ENCODE results near the gene KRT5.

KRT5 gene

GRCh38 chr12:52519826-52520662 is at the start of gene KRT5:
TSS of gene KRT5 (minus strand) at chr12:52520394. CDS start at chr12:52520296, 98 bp downstream.
- no peak for DNase-seq (ENCODE audit: low spot score)

DNA sequence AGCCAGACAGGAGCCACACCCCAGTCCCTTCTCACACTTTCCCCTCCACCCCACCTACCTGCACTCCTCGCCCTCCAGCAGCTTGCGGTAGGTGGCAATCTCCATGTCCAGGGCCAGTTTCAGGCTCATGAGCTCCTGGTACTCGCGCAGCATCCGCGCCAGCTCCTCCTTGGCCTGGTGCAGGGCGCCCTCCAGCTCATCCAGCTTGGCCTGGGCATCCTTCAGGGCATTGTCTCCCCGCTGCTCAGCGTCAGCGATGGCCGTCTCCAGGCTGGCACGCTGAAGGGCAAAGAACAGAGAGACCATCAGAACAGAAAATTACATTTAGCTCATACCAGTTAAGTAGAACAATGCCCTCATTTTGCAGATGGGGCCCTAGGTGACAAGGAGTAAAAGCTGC is 47.9 kb upstream of the KRT5 start:
- no peak for DNase-seq (ENCODE audit: low spot score)

DNA sequence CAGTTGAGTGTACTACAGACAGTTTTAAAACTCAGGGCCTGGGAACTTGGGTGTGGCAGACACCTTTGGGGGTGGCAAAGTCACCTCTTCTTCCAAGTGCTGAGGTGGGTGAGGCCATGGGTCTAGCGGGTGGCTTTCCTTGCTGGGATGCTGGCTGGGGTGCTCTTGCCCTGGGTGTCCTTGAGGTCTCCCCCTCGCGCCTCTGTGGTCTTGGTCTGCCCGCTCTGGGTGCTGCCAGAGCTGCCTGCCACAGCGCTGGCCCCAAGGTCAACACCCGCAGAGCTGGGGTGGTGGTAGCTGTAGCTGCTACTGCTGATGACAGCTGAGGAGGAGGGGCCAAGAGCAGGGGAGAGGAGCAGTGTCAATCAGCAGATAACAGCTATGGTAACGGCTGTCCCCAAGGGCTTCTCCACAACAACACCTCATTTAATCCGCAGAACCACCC is 46.7 kb upstream of the KRT5 start:
- DNase-seq (ENCODE audit: low spot score): no peak

GRCh38 chr12:52564582-52564981 is 44.4 kb upstream of the KRT5 start:
- no peak for DNase-seq (ENCODE audit: low spot score)

DNA sequence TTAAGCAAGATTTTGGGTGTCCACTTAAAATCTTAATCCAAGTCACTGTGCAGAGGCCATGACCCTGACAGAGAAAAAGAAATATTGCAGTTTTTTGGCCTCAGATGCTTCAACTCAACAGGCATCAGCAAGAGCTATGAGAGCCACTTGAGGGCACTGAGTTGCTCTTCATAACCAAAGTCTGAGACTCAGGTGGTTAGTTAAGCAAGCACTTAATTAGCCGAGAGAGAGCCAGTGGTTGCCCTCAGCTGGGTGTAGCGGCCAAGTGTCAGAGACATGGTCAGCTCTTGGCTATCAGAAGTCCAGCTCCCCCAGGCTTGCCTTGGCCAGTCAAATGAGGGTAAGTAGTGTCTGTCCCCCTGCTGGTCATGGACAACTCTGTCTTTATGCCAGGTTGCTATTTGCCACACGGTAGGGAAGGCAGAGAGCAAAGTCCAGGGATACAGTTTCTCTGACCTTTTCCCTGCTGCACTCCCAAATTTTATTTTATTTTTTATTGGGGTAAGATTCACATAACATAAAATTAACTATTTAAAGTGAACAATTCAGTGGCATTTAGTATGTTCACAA is 41.8 kb upstream of the KRT5 start:
- no peak for DNase-seq (ENCODE audit: low spot score)

DNA sequence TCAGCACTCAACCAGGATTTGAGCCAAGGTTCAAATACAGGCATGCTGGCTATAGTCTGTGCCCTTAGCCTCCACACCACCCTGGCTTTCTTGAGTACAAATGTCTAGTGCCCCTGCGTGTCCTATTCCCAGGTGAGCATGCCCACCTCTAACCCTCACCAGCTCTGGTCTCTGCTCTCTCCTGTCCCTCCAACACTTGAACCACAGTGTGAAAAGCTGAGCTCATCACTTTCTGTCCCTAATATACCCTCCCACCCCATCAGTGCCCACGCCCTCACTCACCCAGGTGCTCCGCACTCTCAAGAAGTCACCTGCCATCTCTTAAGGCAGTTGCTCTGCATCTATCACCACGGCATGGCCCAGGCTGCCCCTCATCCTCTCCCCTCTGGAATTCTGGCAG is 39.8 kb upstream of the KRT5 start:
- no peak for DNase-seq (ENCODE audit: low spot score)

- DNase-seq (ENCODE audit: low spot score): no peak
These were observed 38.7 kb upstream of the KRT5 start for GRCh38 chr12:52558781-52559445.

GRCh38 chr12:52557476-52557875 is 37.3 kb upstream of the KRT5 start:
- DNase-seq (ENCODE audit: low spot score): no peak

GRCh38 chr12:52555577-52555976 is 35.4 kb upstream of the KRT5 start:
- DNase-seq (ENCODE audit: low spot score): no peak

- no peak for DNase-seq (ENCODE audit: low spot score)
These were observed 32.5 kb upstream of the KRT5 start, which contains the start of gene KRT71 for GRCh38 chr12:52552681-52553195. TSS of gene KRT71 (minus strand) at chr12:52553145. CDS start at chr12:52553077, 68 bp downstream.

GRCh38 chr12:52552055-52552454 is 31.9 kb upstream of the KRT5 start:
- no peak for DNase-seq (ENCODE audit: low spot score)

DNA sequence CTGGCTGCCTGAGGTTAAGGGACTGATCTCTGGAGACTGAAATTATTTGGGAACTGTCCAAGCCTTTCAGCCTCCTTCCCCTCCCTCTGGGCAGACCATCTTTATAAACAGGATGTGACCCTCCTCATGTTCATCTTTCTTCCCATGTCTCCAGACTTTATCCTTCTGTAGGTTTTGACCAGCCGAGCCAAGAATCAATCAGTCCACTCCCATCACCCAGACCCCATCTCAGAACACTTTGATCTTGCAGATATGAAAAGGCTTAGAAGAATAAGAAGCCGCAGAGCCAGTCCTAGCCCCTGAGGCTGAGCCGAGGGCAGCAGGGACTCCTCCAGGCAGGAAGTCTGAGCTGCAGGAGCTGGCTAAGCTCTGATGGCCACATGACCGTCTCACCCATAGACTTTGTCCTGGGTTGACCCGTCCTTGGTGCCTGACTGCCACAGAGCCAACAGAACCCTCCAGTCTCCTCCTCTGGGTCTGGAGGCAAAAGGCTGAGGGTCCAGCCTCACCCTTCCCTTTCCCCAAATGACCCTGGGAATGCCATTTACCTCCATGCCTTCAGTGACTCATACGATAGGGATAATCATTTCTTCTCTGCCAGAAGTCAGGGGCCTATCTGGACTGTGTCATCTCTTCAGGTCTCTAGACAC is 31.1 kb upstream of the KRT5 start:
- no peak for DNase-seq (ENCODE audit: low spot score)

DNA sequence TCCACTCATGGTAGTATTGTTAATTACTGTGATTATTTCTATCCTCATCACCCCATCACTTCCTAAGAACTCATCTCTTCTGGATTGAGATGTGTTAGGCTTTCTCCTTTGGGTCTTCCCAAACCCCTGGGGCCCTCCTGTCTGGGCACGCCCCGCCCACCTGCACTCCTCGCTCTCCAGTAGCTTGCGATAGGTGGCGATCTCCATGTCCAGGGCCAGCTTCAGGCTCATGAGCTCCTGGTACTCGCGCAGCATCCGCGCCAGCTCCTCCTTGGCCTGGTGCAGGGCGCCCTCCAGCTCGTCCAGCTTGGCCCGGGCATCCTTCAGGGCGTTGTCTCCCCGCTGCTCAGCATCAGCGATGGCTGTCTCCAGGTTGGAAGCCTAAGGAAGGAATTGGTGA is 25.9 kb upstream of the KRT5 start:
- DNase-seq (ENCODE audit: low spot score): no peak

DNA sequence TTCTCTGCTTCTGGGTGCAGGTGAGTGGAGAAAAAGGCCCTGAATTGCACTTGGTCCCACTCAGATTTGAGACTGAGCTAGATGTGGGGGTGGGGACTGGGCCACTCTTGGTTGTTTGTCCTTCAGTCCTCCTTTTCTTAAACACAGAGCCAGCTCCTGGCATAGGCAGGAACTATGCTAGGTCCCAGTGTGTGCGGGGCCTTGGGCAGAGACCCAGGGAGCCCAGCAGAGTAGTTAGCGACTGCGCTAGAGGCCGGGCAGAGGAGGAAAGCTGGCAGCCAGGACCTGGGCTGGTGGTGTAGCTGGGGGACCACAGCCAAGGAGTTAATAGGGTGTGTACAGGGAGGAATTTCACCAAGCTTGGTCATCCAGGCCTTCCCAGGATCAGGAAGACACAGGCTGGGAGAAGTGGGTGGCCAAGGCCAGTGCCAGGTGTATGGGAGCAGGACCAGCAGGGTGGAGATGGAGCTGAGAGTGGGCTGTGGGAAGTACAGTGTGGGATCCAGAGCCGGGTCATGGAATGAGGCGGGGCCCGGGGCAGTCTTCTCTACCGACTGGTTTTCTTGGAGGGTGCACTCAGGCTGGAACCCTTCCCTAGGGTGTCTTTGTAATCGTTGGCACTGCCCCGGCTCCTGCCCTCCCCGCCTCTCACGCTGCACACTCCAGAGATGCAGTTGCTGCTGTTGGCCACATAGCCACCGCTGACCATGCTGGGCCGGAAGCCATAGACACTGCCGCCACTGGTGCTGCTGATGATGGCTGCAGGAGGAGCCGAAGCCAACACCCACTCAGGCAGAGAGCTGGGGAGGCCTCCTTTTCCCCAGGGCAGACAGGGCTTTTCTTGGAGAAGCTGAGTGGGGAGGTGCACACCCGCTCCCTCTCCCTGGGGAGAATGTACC is 24.0 kb upstream of the KRT5 start:
- peak; percentile 72 for DNase-seq (ENCODE audit: low spot score)

DNA sequence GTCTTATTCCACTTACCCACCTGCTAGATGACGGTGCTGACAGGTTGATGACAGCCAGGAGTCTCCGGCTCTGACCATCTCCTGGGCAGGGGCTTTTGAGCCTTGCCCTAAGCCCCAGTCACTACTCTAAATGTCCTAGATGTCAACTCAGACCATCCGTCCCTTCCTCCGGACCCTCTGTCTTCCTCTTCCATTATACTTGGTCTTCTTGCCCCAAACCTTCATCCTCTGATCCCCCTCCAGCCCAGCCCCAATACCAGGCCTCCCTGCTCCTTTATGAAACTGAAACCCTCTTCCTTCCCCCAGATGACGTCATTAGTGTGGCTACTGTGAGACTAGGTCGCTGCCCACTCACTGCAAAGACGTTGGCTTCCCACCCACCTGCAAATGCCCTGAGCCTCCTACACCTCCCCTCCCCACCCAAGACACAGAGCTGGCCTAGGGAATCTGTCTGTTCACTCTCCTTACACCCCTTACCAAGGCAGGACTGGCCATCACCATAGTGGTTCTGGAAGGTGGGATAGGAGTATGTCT is 22.7 kb upstream of the KRT5 start:
- no peak for DNase-seq (ENCODE audit: low spot score)

DNA sequence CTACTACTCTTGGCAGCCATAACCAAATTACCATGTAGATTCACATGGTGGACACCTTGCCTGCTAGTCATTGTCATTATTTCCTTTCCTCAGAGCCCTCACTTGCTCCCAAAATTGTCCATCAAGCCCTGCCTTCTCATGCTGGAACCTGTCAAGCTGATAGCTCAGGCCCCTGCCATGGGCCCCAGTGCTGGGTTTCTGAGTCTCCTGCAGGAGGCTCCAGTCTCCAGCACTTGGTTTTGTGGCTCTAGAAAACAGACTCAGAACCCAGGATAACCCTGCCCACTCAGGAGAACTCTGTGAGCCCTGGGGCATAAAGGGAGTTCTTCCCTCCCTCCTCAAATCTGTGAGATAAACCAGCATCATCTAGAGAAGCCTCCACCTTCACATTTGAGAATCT is 22.0 kb upstream of the KRT5 start:
- no peak for DNase-seq (ENCODE audit: low spot score)

DNA sequence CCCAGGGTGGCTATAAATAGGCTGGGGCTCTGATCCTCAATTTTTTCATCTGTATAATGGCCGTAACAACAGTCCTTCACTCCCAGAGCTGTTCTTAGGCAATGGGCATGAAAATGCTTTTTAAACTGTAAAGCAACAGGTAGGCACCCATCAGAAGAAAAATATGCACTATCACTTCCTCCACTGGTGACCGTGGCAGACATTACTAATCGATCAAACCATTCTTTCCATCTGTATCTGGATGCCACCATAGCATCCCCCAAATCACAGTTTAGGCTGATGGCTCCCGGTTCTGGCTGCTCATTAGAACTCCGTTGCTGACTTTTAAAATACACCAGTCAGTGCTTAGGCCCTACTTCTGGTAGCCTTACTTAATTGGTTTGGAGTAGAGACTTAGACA is 21.5 kb upstream of the KRT5 start:
- no peak for DNase-seq (ENCODE audit: low spot score)

GRCh38 chr12:52540531-52540930 is 20.3 kb upstream of the KRT5 start:
- DNase-seq (ENCODE audit: low spot score): no peak

- no peak for DNase-seq (ENCODE audit: low spot score)
These were observed 19.6 kb upstream of the KRT5 start for GRCh38 chr12:52539821-52540173.

GRCh38 chr12:52539083-52539820 is 19.1 kb upstream of the KRT5 start:
- no peak for DNase-seq (ENCODE audit: low spot score)

Data from GM03348 (cell line).